Measurements from ENCODE around the gene ADM2. TPM values are rescaled to one million over a fixed set of nuclear protein-coding genes. Genes with fewer than 3 reads are reported as not detected.
A peak's percentile ranks its signal among the peaks of the same experiment; 100 is the strongest.

ADM2 gene
- total RNA-seq, 3 donors from 2014 or later (not counting 1 experiment from before 2014, with no cell fraction given), result 0.26 to 2.5 (median 1.5) TPM

GRCh38 chr22:50523806-50524675 is 42.7 kb downstream of the ADM2 start:
- ATAC-seq (no peak), DNase-seq (no peak)
- peak overlapping the region; percentile 81 to 91 for H3K27ac Mint-ChIP-seq
- no peaks in the 10 kb centered on the region for H3K36me3 Mint-ChIP-seq
- H3K4me1 ChIP-seq (ENCODE audit: control insufficient read depth, insufficient read depth, low read length), result peaks cover 38% of the 10 kb centered on the region
- whole genome bisulfite sequencing (ENCODE audit: insufficient coverage), result 93% methylated on average over 25 of the region's 25 CpGs
- no peak overlapping the region for H3K4me3 ChIP-seq (ENCODE audit: low read length)
- no peak for TF ChIP-seq CTCF (IDR thresholded peaks at IDR 0.05)
- H3K4me3 Mint-ChIP-seq, result peak overlapping the region; percentile 90
- no peaks in the 10 kb centered on the region for H3K27me3 Mint-ChIP-seq (ENCODE audit: low read depth in 2 of 2)
- no peaks in the 10 kb centered on the region for H3K9me3 ChIP-seq (ENCODE audit: control insufficient read depth, insufficient read depth, low read length)
- H3K9me3 Mint-ChIP-seq, result no peaks in the 10 kb centered on the region
- H3K36me3 ChIP-seq (ENCODE audit: control insufficient read depth, insufficient read depth, low read length), result peaks cover 28% of the 10 kb centered on the region
- intact Hi-C loops (cut with micrococcal nuclease), result no loop called here
- H3K27ac ChIP-seq (ENCODE audit: low read length), result no peak overlapping the region
- H3K4me1 Mint-ChIP-seq, result peaks cover 26 to 30% of the 10 kb centered on the region in 2 donors
- H3K27me3 ChIP-seq (ENCODE audit: control insufficient read depth, insufficient read depth, low read length), result no peaks in the 10 kb centered on the region

DNA sequence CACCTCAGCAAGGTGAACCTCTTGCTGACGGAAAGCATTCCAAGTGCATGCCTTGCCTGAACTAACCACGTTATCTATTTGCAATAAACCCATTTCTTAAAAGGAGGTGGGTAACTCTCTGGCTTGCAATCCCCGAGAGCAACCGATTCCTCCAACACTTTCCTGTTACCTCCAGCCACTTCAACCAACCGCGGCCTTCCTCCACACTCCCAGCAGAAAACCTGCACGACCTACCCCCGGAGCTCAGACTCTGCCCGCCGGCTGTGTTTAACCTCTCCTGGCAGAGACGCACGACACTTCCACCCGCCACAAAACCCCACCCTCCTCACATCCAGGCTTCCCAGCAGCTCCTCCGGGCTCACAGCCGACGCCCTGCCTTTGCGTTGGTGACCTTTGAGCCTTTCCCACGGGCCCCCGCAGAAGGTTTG is 43.3 kb downstream of the ADM2 start:
- 9% methylated on average over 19 of the region's 19 CpGs for WGBS (ENCODE audit: insufficient coverage)
- DNase-seq (no peak), ATAC-seq (no peak)
- TF ChIP-seq CTCF (IDR thresholded peaks at IDR 0.05), result no peak
- intact Hi-C loops (cut with micrococcal nuclease), result loop anchor here (1.0 to 5.0 kb wide), 2 partner anchors 16 to 38 kb away; partner anchors contain the start of genes NCAPH2 and SYCE3
- Histone ChIP-seq H3K27ac (ENCODE audit: low read length) (peak overlapping the region; percentile 56), H3K36me3 (ENCODE audit: control insufficient read depth, insufficient read depth, low read length) (peaks cover 23% of the 10 kb centered on the region), H3K27me3 (ENCODE audit: control insufficient read depth, insufficient read depth, low read length) (no peaks in the 10 kb centered on the region), H3K4me1 (ENCODE audit: control insufficient read depth, insufficient read depth, low read length) (peaks cover 45% of the 10 kb centered on the region), H3K9me3 (ENCODE audit: control insufficient read depth, insufficient read depth, low read length) (no peaks in the 10 kb centered on the region), H3K4me3 (ENCODE audit: low read length) (peak overlapping the region; percentile 40)
- H3K4me1 Mint-ChIP-seq, result peaks cover 26 to 30% of the 10 kb centered on the region in 2 donors
- peak overlapping the region; percentile 81 to 91 for H3K27ac Mint-ChIP-seq
- H3K36me3 Mint-ChIP-seq, result no peaks in the 10 kb centered on the region
- H3K27me3 Mint-ChIP-seq (ENCODE audit: low read depth in 2 of 2), result no peaks in the 10 kb centered on the region
- peak overlapping the region; percentile 90 for H3K4me3 Mint-ChIP-seq
- no peaks in the 10 kb centered on the region for H3K9me3 Mint-ChIP-seq

GRCh38 chr22:50525104-50525857 is 43.9 kb downstream of the ADM2 start, which contains the start of gene SCO2:
TSS of gene SCO2 (minus strand) at chr22:50525598. CDS start at chr22:50524411, 1,187 bp downstream.
- intact Hi-C loops (cut with micrococcal nuclease), result loop anchor here (1.0 to 5.0 kb wide), 2 partner anchors 17 to 37 kb away; partner anchors contain the start of genes NCAPH2 and SYCE3
- no peaks in the 10 kb centered on the region for H3K9me3 ChIP-seq (ENCODE audit: control insufficient read depth, insufficient read depth, low read length)
- H3K4me1 ChIP-seq (ENCODE audit: control insufficient read depth, insufficient read depth, low read length), result peaks cover 48% of the 10 kb centered on the region
- peak within 1 kb of the TSS; percentile 76 for H3K4me3 ChIP-seq (ENCODE audit: low read length)
- ATAC-seq (peak; percentile 60 to 78 (median 69)), DNase-seq (peak; percentile 95 to 100)
- H3K27ac Mint-ChIP-seq, result peak within 1 kb of the TSS; percentile 84 to 91
- peak within 1 kb of the TSS; percentile 90 for H3K4me3 Mint-ChIP-seq
- under 1% methylated on average over 84 of the region's 84 CpGs for WGBS (ENCODE audit: insufficient coverage)
- no peaks in the 10 kb centered on the region for H3K27me3 Mint-ChIP-seq (ENCODE audit: low read depth in 2 of 2)
- peaks cover 23% of the 10 kb centered on the region for H3K36me3 ChIP-seq (ENCODE audit: control insufficient read depth, insufficient read depth, low read length)
- H3K9me3 Mint-ChIP-seq, result no peaks in the 10 kb centered on the region
- H3K27ac ChIP-seq (ENCODE audit: low read length), result peak within 1 kb of the TSS; percentile 93
- H3K27me3 ChIP-seq (ENCODE audit: control insufficient read depth, insufficient read depth, low read length), result no peaks in the 10 kb centered on the region
- peaks cover 26 to 30% of the 10 kb centered on the region in 2 donors for H3K4me1 Mint-ChIP-seq
- no peaks in the 10 kb centered on the region for H3K36me3 Mint-ChIP-seq
- TF ChIP-seq CTCF (IDR thresholded peaks at IDR 0.05), result no peak
